ENCODE measurements around the gene RHOB. TPM values are rescaled to one million over a fixed set of nuclear protein-coding genes. Genes with fewer than 3 reads are reported as not detected.

Gene RHOB
- total RNA-seq, 4 donors from 2014 or later, result 1,174 to 1,482 (median 1,322) TPM

DNA sequence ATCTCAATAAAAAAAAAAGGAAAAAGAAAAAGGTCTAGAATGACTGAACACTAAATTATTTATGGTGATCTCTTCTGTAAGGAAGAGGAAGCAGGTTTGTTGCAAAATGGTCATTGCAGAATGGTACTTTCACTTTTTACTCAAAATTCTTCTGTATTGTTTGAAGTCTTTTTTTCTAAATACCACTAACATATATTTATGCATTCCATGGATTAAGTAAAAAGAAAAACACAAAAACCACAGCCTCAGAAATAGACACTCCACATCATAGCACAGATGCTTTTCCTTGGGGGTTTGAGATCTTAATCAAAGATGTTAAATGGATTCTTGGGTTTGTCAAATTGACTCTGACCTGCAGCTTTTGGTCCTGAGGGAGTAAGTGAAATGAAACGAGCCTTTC lies 47.4 kb downstream of the RHOB start:
- Histone ChIP-seq H3K4me3 (no peak overlapping the region), H3K4me1 (peaks cover 0 to 18% (median 0%) of the 10 kb centered on the region in 3 donors), H3K9me3 (no peaks in the 10 kb centered on the region), H3K27ac (no peak overlapping the region), H3K36me3 (no peaks in the 10 kb centered on the region), H3K27me3 (no peaks in the 10 kb centered on the region)
- 60 to 67% methylated on average over 1 of the region's 1 CpG for WGBS, 2 donors (ENCODE audit: low coverage in 1 of 2)
- no peak for ATAC-seq
- TF ChIP-seq POLR2AphosphoS5 (IDR thresholded peaks at IDR 0.05), result no peak
- no peak for TF ChIP-seq CTCF (IDR thresholded peaks at IDR 0.05)
- no peak for TF ChIP-seq EP300 (IDR thresholded peaks at IDR 0.05)
- TF ChIP-seq POLR2A (IDR thresholded peaks at IDR 0.05), result no peak

GRCh38 chr2:20496076-20496872 lies 49.4 kb downstream of the RHOB start:
- TF ChIP-seq POLR2AphosphoS5 (IDR thresholded peaks at IDR 0.05), result no peak
- TF ChIP-seq EP300 (IDR thresholded peaks at IDR 0.05), result no peak
- no peak for TF ChIP-seq POLR2A (IDR thresholded peaks at IDR 0.05)
- no peak for TF ChIP-seq CTCF (IDR thresholded peaks at IDR 0.05)
- Histone ChIP-seq H3K36me3 (no peaks in the 10 kb centered on the region), H3K27ac (no peak overlapping the region), H3K4me1 (peaks cover 0 to 9% (median 0%) of the 10 kb centered on the region in 3 donors), H3K9me3 (no peaks in the 10 kb centered on the region), H3K4me3 (no peak overlapping the region), H3K27me3 (no peaks in the 10 kb centered on the region)
- peak; percentile 65 for ATAC-seq
- WGBS, 2 donors (ENCODE audit: low coverage in 1 of 2), result 62% methylated on average over 4 of the region's 10 CpGs; no CpG with 5 or more reads in 1 of the 2 donors

DNA sequence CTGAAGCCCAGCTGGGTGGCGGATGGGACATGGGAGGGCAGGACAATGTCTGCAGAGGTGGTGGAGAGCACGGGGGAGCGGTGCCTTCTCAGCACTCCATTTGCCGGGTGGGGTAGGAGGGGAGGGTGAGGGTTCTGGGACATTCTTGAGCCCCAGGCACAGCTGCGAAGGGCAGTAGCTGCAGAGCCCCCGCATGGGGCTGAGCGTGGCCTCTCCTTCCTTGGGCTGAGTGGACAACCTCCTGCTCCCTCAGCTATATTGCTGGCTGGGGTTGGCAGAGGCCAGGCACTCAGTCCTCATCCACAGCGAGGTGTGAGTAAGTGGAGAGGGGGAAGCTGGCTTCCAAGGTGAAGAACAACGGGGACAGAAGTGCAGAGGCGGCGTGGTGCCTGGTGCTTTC lies 50.1 kb downstream of the RHOB start:
- H3K4me3 ChIP-seq, result no peak overlapping the region
- H3K36me3 ChIP-seq, result no peaks in the 10 kb centered on the region
- no peak overlapping the region for H3K27ac ChIP-seq
- peaks cover 0 to 5% (median 0%) of the 10 kb centered on the region in 3 donors for H3K4me1 ChIP-seq
- H3K9me3 ChIP-seq, result no peaks in the 10 kb centered on the region
- TF ChIP-seq EP300 (IDR thresholded peaks at IDR 0.05) (no peak), POLR2AphosphoS5 (IDR thresholded peaks at IDR 0.05) (no peak), CTCF (IDR thresholded peaks at IDR 0.05) (no peak), POLR2A (IDR thresholded peaks at IDR 0.05) (no peak)
- WGBS, 2 donors (ENCODE audit: low coverage in 1 of 2), result 100% methylated on average over 1 to 3 of the region's 11 CpGs
- ATAC-seq, result no peak
- H3K27me3 ChIP-seq, result no peaks in the 10 kb centered on the region

Small RNA genes within 50 kb of the gene (small RNA-seq; reads per million reads assigned to genes)
- gene RF00019, result 0 reads per million in 4 donors
- gene RNA5SP86, result 0 reads per million in 4 donors

Other genes with a start within 250 kb of the RHOB start
- gene SDC1, start 221.9 kb upstream of the RHOB start, total RNA-seq, result 10 to 100 TPM in 1 of 4 donors, 1 to 10 TPM in 3; 1.1 to 29.5 (median 1.8) TPM
- gene PUM2, start 96.2 kb upstream of the RHOB start, total RNA-seq, result 100 to 1,000 TPM in 2 of 4 donors, 10 to 100 TPM in 2; 61.5 to 140 (median 98.0) TPM
- 10 to 100 TPM; 42.8 to 89.1 (median 61.4) TPM for gene HS1BP3, start 204.0 kb downstream of the RHOB start, total RNA-seq
- gene GDF7, start 220.1 kb downstream of the RHOB start, total RNA-seq, result 10 to 100 TPM in 3 of 4 donors, 1 to 10 TPM in 1; 1.2 to 19.9 (median 15.3) TPM